Measurements from ENCODE around the gene RNF213.
A peak's percentile ranks its signal among the peaks of the same experiment; 100 is the strongest.
"Not testable (repeated sequence)": the region's sequence is repeated elsewhere in the genome, so short reads cannot be mapped to it uniquely, and the experiment has no call there.

Gene RNF213

DNA sequence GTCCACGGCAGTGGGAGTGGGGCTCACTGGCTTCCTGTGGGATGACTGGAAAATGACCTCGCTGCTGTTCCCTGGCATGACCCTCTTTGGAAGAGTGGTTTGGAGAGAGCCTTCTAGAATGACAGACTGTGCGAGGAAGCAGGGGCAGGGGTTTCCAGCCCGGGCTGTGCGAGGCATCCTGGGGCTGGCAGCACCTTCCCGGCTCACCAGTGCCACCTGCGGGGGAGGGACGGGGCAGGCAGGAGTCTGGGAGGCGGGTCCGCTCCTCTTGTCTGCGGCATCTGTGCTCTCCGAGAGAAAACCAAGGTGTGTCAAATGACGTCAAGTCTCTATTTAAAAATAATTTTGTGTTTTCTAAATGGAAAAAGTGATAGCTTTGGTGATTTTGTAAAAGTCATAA is 7.8 kb upstream of the RNF213 start:
- DNase-seq (ENCODE audit: low read depth): no peak

DNA sequence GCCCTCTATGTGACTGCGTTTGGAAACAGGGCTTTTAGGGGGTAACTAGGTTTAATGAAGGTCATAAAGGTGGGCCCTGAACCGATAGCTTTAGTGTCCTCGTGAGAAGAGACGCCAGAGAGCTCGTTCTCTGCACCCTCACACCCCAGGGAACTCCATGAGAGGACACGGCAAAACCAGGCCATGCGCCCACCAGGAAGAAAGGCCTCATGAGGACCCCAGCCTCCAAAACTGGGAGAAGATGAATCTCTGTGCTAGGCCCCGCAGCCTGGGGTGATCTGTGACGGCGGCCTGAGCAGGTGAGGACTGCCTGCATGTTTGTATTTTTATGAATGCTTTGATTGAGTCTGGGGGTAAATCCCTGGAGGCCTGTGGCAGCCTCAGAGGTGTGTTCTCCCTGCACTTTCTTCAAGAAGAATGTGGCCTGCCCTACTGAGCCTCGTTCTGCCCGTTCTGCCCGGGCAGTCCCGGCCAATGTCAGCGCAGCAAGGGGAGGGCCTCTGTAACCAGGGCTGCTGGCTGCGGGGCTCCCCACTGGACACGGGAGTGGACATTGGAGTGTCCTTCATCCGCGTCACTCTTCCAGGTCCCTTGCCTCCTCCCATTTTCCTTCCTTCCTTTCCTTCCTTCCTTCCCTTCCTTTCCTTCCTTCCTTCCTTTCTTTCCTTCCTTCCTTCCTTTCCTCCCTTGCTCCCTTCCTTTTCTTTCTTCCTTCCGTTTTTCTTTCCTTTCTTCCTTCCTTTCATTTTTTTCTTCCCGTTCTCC is 6.8 kb upstream of the RNF213 start:
- no peak for DNase-seq (ENCODE audit: low read depth)

DNA sequence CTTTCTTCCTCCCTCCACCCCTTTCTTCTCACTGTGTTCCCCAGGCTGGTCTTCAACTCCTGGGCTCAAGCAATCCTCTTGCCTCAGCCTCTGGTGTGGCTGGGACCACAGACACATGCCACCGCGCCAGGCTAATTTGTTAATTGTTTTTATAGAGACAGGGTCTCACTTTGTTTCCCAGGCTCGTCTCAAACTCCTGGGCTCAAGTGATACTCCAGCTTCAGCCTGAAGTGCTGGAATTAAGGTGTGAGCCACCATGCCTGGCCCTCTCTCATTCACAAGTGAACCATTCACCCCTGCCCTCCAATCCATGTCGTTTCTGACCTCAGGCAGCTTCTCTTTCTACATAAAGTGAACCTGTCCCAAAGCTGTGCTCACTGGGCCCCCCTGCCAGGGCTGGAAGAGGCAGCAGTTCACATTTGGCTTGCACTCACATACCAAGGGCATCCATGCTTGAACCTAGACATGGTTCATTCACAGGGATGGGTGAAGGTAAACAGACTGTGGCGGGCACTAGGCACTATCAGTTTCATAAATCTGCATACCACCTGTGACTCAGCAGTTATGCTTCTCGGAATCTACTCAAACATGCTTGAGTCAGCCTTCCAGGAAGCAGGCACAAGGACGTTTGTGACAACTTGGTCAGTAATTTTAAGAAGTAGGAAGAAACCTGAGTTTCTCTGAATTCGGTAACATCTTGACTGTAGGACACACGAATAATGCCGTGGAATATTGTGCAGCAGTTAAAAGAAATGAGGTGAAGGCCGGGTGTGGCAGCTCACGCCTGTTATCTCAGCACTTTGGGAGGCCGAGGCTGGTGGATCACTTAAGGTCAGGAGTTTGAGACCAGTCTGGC is 6.0 kb upstream of the RNF213 start:
- peak; percentile 57 for DNase-seq (ENCODE audit: low read depth)

DNA sequence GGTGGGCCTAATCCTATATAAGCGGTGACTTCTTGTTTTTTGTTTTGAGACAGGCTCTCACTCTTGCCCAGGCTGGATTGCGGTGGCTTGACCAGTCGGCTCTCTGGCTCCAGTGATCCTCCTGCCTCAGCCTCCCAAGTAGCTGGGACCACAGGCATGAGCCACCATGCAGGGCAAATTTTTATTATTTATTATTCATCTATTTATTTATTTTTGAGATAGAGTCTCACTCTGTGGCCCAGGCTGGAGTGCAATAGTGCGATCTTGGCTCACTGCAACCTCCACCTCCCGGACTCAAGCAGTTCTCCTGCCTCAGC is 4.7 kb upstream of the RNF213 start:
- DNase-seq (ENCODE audit: low read depth): no peak

GRCh38 chr17:80257716-80258213 is 2.9 kb upstream of the RNF213 start:
- DNase-seq (ENCODE audit: low read depth): no peak

- not testable (repeated sequence) for DNase-seq (ENCODE audit: low read depth)
Measured at GRCh38 chr17:80258296-80258695, 2.4 kb upstream of the RNF213 start.

GRCh38 chr17:80259457-80260068 is 1.1 kb upstream of the RNF213 start:
- no peak for DNase-seq (ENCODE audit: low read depth)

- peak; percentile 27 for DNase-seq (ENCODE audit: low read depth)
Measured at GRCh38 chr17:80260069-80260535, 550 bp upstream of the RNF213 start.

DNA sequence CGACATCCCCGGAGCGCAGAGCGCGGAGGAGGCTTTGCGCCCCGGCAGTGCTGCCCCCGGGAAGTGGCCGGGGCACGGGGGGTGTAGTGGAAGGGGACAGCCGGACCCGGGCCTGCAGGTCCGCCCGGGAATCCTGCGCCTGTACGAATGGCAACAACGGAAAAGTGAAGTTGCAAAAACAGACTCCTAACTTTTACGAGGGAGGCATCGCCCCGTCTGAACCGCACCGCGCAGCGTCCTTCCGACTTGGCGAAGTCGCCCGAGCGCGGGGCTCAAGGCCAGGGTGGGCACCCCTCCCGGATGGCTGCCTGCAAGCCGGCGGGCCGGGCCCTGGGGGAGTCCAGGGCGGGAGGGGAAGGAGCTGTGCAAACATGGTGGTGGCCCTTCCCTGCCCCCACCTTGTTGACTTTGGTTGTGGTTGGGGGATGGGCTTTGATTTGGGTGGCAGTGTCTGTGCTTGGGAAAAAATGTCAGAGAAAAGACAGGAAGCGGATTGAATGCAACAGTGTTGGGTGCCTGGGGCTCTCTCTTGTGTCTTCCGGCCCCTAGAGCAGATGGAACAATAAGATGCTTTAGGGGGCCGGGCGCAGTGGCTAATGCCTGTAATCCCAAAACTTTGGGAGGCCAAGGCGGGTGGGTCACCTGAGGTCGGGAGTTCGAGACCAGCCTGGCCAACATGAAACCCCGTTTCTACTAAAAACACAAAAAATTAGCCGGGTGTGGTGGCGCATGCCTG is 675 bp downstream of the RNF213 start:
- peak; percentile 20 for DNase-seq (ENCODE audit: low read depth)

- DNase-seq (ENCODE audit: low read depth): no peak
Measured at GRCh38 chr17:80261895-80262279, 1.2 kb downstream of the RNF213 start.

DNA sequence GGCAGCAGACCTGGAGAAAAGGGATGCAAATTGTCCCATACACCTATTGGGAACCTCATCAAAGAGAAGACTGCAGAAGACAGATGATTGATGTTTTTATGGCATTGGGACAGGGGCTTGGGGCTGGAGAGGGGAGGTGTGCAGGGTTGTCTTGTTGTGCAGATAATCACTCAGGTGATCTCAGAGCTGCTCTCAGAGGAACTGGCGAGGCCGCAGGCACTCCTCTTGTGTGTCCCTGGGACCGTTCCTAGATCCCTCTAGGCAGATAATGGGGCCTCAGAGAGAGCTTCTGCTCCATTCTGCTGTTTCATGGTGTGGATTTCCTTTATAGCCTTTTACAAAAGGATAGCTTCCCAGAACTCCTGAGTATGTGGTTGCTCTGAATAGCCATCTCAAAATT is 1.6 kb downstream of the RNF213 start:
- DNase-seq (ENCODE audit: low read depth): no peak

GRCh38 chr17:80262775-80263244 is 2.2 kb downstream of the RNF213 start:
- no peak for DNase-seq (ENCODE audit: low read depth)

DNA sequence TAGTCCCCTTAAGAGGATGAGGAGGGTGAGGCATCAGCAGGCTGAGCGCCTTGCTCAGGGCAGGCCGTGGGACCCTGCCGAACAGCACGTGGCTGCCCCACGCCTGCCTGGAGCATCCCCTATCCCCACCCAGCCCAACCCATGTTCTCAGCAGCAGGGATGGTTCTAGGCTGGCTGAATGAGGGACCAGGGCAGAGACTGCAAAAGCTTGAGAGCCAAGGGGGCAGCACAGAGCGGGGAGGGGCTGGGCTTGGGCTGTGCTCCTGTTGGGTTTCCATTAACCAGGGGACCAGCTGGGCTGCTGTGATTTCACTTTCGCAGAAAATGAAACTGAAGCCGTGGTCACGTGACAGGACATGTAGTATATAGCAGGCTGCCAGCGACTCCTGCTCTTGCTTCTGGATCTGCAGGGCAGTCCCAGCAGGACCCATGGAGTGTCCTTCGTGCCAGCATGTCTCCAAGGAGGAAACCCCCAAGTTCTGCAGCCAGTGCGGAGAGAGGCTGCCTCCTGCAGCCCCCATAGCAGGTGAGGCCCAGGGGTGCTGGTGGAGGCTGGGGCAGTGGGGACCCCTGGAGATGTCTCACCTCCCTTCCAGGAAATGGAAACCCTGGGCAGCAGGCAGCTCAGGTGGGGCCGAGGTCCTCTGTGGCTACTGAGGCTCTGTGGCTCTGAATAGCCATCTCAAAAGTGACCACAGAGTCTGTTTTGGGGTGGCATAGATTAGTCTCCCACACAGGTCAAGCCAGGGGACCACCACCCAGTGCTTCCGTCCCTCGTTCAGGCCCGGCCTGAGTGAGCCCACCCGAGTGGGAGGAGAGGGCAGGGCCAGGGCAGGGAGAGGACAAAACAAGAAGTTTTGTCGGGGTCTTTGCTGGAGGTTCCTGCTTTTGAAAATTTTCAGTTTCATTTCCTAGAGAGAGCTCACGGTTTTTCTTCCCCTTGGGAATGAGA is 2.9 kb downstream of the RNF213 start:
- DNase-seq (ENCODE audit: low read depth): peak; percentile 81

DNA sequence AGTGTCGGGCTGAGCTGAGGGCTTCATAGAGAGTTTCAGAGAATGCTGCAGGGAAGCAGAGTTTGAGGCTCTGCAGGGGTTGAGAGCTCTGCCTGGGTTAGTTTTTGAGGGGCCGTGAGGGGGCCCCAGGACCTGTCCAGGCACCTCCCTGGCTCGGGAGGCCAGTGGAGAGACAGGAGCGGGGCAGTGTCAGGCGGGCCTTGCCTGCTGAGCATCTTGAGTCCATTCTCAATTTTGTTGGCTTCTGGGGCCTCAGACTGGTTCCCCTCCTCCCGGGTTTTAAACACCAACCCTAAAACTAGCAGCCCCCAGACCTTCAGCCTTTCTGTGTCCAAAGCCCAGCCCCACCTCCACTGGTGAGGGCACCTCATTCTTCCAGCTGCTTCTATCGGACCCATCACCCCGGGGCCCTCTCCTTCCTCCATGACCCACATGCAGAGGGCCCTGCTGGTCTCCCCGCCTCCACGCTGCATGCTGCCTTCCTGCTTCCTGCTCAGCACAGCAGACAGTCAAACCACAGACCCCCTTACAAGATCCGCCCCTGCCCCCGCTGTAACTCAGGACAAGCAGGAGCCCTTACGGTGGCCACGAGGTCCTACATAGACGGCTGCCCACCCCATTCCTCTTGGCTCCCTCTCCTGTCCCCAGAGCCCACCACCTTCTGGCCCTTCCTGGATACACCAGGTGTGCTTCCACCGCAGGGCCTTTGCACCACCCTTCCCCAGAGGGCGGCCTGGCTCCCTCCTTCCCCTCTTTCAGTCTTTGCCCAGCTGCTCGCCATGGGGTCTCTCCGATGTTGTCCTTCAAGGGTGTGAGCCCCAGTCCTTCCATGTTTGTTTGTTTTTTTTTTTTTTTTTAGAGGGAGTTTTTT is 3.8 kb downstream of the RNF213 start:
- no peak for DNase-seq (ENCODE audit: low read depth)

DNA sequence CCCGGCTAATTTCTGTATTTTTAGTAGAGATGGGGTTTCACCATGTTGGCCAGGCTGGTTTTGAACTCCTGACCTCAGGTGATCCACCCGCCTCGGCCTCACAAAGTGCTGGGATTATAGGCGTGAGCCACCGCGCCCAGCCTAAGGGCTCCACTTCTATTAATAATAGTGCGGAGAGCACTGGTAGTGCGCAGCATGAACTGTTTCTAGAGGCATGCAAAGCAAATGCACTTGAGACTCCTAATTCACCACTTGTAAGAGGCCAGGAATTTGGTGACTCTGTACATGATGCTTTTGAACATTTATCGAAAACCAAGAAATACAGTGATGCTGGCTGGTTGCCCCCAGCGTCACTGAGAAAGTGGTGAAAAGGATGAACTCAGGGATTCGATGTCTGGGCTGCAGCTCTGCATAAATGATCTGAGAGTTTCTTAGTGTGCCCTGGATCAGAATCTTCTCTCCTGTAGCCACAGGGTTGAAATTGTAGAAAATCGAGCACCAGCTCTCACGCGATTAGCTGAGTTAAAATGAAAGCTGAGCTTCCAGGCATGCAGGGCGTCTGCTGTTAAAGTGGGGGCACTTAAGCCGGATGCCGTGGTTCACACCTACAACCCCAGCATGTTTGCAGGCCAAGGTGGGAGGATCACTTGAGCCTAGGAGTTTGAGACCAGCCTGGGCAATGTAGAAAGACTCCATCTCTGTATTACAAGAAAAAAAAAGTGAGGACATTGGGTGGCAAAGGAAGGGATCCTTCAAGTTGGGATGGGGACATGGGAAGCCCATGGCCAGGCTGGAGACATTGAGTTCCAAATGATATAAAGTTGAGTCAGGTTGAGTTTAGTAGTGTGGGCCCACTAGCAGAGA is 4.8 kb downstream of the RNF213 start:
- no peak for DNase-seq (ENCODE audit: low read depth)

GRCh38 chr17:80267391-80267790 is 6.7 kb downstream of the RNF213 start:
- DNase-seq (ENCODE audit: low read depth): no peak

DNA sequence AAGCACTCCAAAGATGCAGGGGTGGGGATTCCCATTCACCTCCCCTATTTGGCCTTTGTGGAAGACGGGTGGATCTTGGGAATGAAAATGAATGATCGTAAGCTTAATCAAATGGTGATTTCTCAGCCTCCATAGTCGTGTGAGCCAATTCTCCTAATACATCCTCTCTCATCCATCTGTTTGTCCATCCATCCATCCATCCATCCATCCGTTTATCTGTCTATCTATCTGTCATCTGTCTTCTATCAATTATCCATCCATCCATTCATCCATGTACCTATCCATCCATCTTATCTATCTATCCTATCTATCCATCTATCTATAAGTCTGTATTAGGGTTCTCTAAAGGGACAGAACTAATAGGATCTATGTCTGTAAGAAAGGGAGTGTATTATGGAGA is 7.8 kb downstream of the RNF213 start:
- no peak for DNase-seq (ENCODE audit: low read depth)

DNA sequence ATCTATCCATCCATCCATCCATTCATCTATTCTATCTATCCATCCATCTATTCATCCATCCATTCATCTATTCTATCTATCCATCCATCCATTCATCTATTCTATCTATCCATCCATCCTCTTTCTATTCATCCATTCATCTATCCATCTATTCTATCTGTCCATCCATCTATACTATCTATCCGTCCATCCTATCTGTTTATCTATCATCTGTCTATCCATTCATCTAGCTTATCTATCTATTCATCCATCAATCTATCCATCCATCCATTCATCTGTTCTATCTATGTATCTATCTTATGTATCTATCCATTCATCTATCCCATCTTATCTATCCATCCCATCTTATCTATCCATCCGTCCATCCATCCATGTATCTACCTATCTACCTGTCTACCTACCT is 8.8 kb downstream of the RNF213 start:
- DNase-seq (ENCODE audit: low read depth): no peak

- DNase-seq (ENCODE audit: low read depth): no peak
Measured at GRCh38 chr17:80270104-80270503, 9.5 kb downstream of the RNF213 start.
